SK-N-SH (cell line): ENCODE measurements around the gene NME5. TPM values are rescaled to one million over a fixed set of nuclear protein-coding genes. Genes with fewer than 3 reads are reported as not detected.

ENCODE experiments used
- CTCF ChIA-PET: fragments of 300-600, 350-600 bp; formaldehyde crosslinking; extraction: SDS; loops from one replicate; lab custom pipeline; 2021; lab: Yijun Ruan, JAX
- POLR2A ChIA-PET: fragments of 350-600 bp; sonication (Branson Sonifier 250); formaldehyde crosslinking; extraction: SDS; loops from one replicate; lab custom pipeline; 2020; ENCODE audit warnings: antibody characterized with exemption, inconsistent platforms; lab: Yijun Ruan, JAX
- DNase-seq: peaks from one replicate; pipeline ENCODE4 v3.0.0; 2012
- H2AFZ ChIP-seq: fragments of 200-600 bp; sonication (generic); 2 replicates; pipeline ENCODE4 v1.8.1; 2016; ENCODE audit warnings: antibody characterized with exemption, mild to moderate bottlenecking, low read depth
- H3F3A ChIP-seq: fragments of 200-600 bp; sonication (generic); replicated peaks from 2 replicates; pipeline ENCODE3; 2016; ENCODE audit warnings: antibody characterized with exemption, mild to moderate bottlenecking; ENCODE audit not compliant: insufficient read depth
- H3K27ac ChIP-seq, 2 experiments: fragments of 200-500 bp in 1 of 2; fragments of 200-600 bp in 1 of 2; sonication (Bioruptor generic) in 1 of 2; sonication (generic), shearing (Covaris generic) in 1 of 2; 2 replicates each; pipeline versions ENCODE4 v1.5.1 to v1.6.1; 2014 to 2016; ENCODE audit warnings: low read depth in 2 of 2, inconsistent platforms in 1 of 2, low read length in 1 of 2, mild to moderate bottlenecking in 1 of 2, mixed read lengths in 1 of 2
- H3K27me3 ChIP-seq: fragments of 200-600 bp; sonication (generic), shearing (Covaris generic); 2 replicates; pipeline ENCODE4 v1.6.1; 2016; ENCODE audit warnings: mixed run types; ENCODE audit not compliant: insufficient read depth
- H3K36me3 ChIP-seq, 2 experiments: fragments of 200-500 bp in 1 of 2; fragments of 200-600 bp in 1 of 2; sonication (Bioruptor generic) in 1 of 2; sonication (generic) in 1 of 2; replicated peaks in 1 of 2; 2 replicates each; pipeline versions ENCODE3 to v1.5.1; 2014 to 2016; ENCODE audit warnings: low read length in 1 of 2, mild to moderate bottlenecking in 1 of 2; ENCODE audit not compliant: insufficient read depth in 2 of 2, control insufficient read depth in 1 of 2
- H3K4me1 ChIP-seq, 2 experiments: fragments of 200-500 bp in 1 of 2; fragments of 200-600 bp in 1 of 2; sonication (Bioruptor generic) in 1 of 2; sonication (generic), shearing (Covaris generic) in 1 of 2; 2 replicates each; pipeline versions ENCODE4 v1.5.1 to v1.6.1; 2014 to 2016; ENCODE audit warnings: low read depth in 1 of 2, low read length in 1 of 2, mixed run types in 1 of 2; ENCODE audit not compliant: insufficient read depth in 2 of 2, control insufficient read depth in 1 of 2
- H3K4me2 ChIP-seq: fragments of 200-600 bp; sonication (generic), shearing (Covaris generic); 2 replicates; pipeline ENCODE4 v1.6.1; 2017; ENCODE audit warnings: mixed run types
- H3K4me3 ChIP-seq, 2 experiments: fragments of 200-500 bp in 1 of 2; fragments of 200-600 bp in 1 of 2; sonication (Bioruptor generic) in 1 of 2; sonication (generic), shearing (Covaris generic) in 1 of 2; 2 replicates each; pipeline versions ENCODE4 v1.5.1 to v1.8.1; 2014 to 2016; ENCODE audit warnings: low read depth in 2 of 2, inconsistent platforms in 1 of 2, low read length in 1 of 2, mild to moderate bottlenecking in 1 of 2, mixed read lengths in 1 of 2, moderate library complexity in 1 of 2
- H3K79me2 ChIP-seq: fragments of 200-600 bp; sonication (generic); 2 replicates; pipeline ENCODE4 v1.8.1; 2017; ENCODE audit warnings: mild to moderate bottlenecking; ENCODE audit not compliant: insufficient read depth
- H3K9ac ChIP-seq: fragments of 200-600 bp; sonication (generic); 2 replicates; pipeline ENCODE4 v1.6.1; 2017; ENCODE audit warnings: mixed run types
- H3K9me2 ChIP-seq: fragments of 200-600 bp; sonication (generic); 2 replicates; pipeline ENCODE4 v1.6.1; 2017; ENCODE audit warnings: mixed run types
- H3K9me3 ChIP-seq: fragments of 200-600 bp; sonication (generic); 2 replicates; pipeline ENCODE4 v1.6.1; 2017; ENCODE audit warnings: mixed run types, mild to moderate bottlenecking, moderate library complexity
- H4K20me1 ChIP-seq: fragments of 200-600 bp; sonication (generic); 2 replicates; pipeline ENCODE4 v1.6.1; 2017; ENCODE audit warnings: mild to moderate bottlenecking, mixed run types; ENCODE audit not compliant: insufficient read depth
- CHD2 ChIP-seq: fragments of 150-350 bp; IDR thresholded peaks from 2 replicates; pipeline ENCODE4 v1.6.1; 2018; ENCODE audit warnings: low read length; ENCODE audit not compliant: partially characterized antibody
- EZH2phosphoT487 ChIP-seq: fragments of 200-600 bp; sonication (generic); IDR thresholded peaks from 2 replicates; pipeline ENCODE4 v1.6.1; 2017; ENCODE audit warnings: low read depth, mixed run types, mild to moderate bottlenecking, antibody characterized with exemption, moderate library complexity, borderline replicate concordance
- FOSL2 ChIP-seq: IDR thresholded peaks from 2 replicates; pipeline ENCODE4 v1.4.0; 2012; ENCODE audit warnings: low read depth, mild to moderate bottlenecking, moderate library complexity, borderline replicate concordance
- FOXM1 ChIP-seq: IDR thresholded peaks from 2 replicates; pipeline ENCODE4 v1.4.0; 2012; ENCODE audit warnings: low read depth, mild to moderate bottlenecking
- GABPA ChIP-seq: IDR thresholded peaks from 2 replicates; pipeline ENCODE4 v1.4.0; 2012; ENCODE audit warnings: low read depth, mild to moderate bottlenecking
- GATA2 ChIP-seq: sonication (generic); formaldehyde crosslinking; IDR thresholded peaks from 2 replicates; pipeline ENCODE4 v1.5.0; 2020; ENCODE audit warnings: mild to moderate bottlenecking, missing genetic modification reagents
- MEF2A ChIP-seq: IDR thresholded peaks from 2 replicates; pipeline ENCODE4 v1.4.0; 2012; ENCODE audit warnings: low read depth, borderline replicate concordance
- NFIC ChIP-seq: IDR thresholded peaks from 2 replicates; pipeline ENCODE4 v1.4.0; 2012; ENCODE audit warnings: borderline replicate concordance
- NRF1 ChIP-seq: IDR thresholded peaks from 2 replicates; pipeline ENCODE4 v1.6.1; 2012; ENCODE audit warnings: low read depth, mild to moderate bottlenecking, low read length
- RAD21 ChIP-seq: IDR thresholded peaks from 2 replicates; pipeline ENCODE4 v1.6.1; 2012; ENCODE audit warnings: mild to moderate bottlenecking, low read length
- RCOR1 ChIP-seq: fragments of 150-350 bp; IDR thresholded peaks from 2 replicates; pipeline ENCODE4 v1.6.1; 2017; ENCODE audit warnings: antibody characterized with exemption, low read length
- RXRA ChIP-seq: IDR thresholded peaks from 2 replicates; pipeline ENCODE4 v1.4.0; 2012; ENCODE audit warnings: low read depth, mild to moderate bottlenecking, borderline replicate concordance
- SMC3 ChIP-seq: IDR thresholded peaks from 2 replicates; pipeline ENCODE4 v1.6.1; 2012; ENCODE audit warnings: low read depth, low read length, improper control_type of control experiment
- TCF12 ChIP-seq: IDR thresholded peaks from 2 replicates; pipeline ENCODE4 v1.4.0; 2012
- YY1 ChIP-seq: IDR thresholded peaks from 2 replicates; pipeline ENCODE4 v1.4.0; 2012; ENCODE audit warnings: low read depth, mild to moderate bottlenecking
- WGBS: methylation state at CpG from one replicate; pipeline ENCODE4 v1.1.6; 2017; ENCODE audit warnings: low lambda C conversion rate; 5-methylcytosine and 5-hydroxymethylcytosine counted together
- polyA plus RNA-seq, 3 experiments: library from polyadenylated mRNA; depleted of rRNA; stranded (reverse); fragments of >200 nt; gene quantifications; 2 replicates each; pipeline ENCODE4 v1.2.3, GENCODE V29; 2012
- TF ChIP-seq, protein P1 (sequence below): IDR thresholded peaks from 2 replicates; pipeline ENCODE4 v1.6.1; 2012; ENCODE audit warnings: mild to moderate bottlenecking, low read depth, low read length, moderate library complexity
- TF ChIP-seq, protein P2 (sequence below): IDR thresholded peaks from 2 replicates; pipeline ENCODE4 v1.4.0; 2012; ENCODE audit warnings: low read depth, borderline replicate concordance
- TF ChIP-seq, protein P3 (sequence below): IDR thresholded peaks from 2 replicates; pipeline ENCODE4 v1.4.0; 2012; ENCODE audit warnings: low read depth, borderline replicate concordance

NME5 gene
- polyA plus RNA-seq, 1 of the 3 experiments (the other 2 are of a cell fraction) = 3.7 TPM

DNA sequence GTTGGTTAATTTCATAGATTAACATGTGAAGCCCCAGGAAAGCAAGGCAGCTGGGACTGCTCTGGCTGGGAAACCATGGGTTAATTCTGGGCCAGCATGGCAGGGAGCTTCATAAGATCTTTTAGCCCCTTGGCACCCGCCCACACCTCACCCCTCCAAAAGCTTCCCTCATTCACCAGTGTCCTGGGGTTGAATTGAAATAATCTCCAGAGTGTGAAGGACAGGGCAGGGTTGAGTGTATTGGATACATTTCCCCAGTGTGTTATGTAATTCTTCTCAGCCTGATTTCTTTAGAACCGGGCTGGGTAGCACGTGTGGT lies 36.0 kb downstream of the NME5 start:
- ChIA-PET POLR2A (no interaction called here), CTCF (interaction anchor here (2.0 to 2.4 kb wide), 3 partner anchors 25 to 67 kb away, joined by 8 to 11 read pairs (median 10); no protein-coding TSS in a partner anchor)
- TF ChIP-seq NRF1 = no peak
- no peak for TF ChIP-seq SMC3
- TF ChIP-seq RXRA = no peak
- no peak for TF ChIP-seq FOXM1
- TF ChIP-seq GATA2 (CRISPR knock-in tag) = no peak
- TF ChIP-seq RCOR1 = no peak
- TF ChIP-seq TCF12 = no peak
- no peak for TF ChIP-seq RAD21
- no peak for TF ChIP-seq NFIC
- TF ChIP-seq, protein P1, sequence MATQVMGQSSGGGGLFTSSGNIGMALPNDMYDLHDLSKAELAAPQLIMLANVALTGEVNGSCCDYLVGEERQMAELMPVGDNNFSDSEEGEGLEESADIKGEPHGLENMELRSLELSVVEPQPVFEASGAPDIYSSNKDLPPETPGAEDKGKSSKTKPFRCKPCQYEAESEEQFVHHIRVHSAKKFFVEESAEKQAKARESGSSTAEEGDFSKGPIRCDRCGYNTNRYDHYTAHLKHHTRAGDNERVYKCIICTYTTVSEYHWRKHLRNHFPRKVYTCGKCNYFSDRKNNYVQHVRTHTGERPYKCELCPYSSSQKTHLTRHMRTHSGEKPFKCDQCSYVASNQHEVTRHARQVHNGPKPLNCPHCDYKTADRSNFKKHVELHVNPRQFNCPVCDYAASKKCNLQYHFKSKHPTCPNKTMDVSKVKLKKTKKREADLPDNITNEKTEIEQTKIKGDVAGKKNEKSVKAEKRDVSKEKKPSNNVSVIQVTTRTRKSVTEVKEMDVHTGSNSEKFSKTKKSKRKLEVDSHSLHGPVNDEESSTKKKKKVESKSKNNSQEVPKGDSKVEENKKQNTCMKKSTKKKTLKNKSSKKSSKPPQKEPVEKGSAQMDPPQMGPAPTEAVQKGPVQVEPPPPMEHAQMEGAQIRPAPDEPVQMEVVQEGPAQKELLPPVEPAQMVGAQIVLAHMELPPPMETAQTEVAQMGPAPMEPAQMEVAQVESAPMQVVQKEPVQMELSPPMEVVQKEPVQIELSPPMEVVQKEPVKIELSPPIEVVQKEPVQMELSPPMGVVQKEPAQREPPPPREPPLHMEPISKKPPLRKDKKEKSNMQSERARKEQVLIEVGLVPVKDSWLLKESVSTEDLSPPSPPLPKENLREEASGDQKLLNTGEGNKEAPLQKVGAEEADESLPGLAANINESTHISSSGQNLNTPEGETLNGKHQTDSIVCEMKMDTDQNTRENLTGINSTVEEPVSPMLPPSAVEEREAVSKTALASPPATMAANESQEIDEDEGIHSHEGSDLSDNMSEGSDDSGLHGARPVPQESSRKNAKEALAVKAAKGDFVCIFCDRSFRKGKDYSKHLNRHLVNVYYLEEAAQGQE = no peak
- TF ChIP-seq YY1 = no peak
- TF ChIP-seq, protein P2, sequence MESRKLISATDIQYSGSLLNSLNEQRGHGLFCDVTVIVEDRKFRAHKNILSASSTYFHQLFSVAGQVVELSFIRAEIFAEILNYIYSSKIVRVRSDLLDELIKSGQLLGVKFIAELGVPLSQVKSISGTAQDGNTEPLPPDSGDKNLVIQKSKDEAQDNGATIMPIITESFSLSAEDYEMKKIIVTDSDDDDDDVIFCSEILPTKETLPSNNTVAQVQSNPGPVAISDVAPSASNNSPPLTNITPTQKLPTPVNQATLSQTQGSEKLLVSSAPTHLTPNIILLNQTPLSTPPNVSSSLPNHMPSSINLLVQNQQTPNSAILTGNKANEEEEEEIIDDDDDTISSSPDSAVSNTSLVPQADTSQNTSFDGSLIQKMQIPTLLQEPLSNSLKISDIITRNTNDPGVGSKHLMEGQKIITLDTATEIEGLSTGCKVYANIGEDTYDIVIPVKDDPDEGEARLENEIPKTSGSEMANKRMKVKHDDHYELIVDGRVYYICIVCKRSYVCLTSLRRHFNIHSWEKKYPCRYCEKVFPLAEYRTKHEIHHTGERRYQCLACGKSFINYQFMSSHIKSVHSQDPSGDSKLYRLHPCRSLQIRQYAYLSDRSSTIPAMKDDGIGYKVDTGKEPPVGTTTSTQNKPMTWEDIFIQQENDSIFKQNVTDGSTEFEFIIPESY = no peak
- no peak for TF ChIP-seq MEF2A
- no peak for TF ChIP-seq FOSL2
- no peak for TF ChIP-seq CHD2
- TF ChIP-seq, protein P3, sequence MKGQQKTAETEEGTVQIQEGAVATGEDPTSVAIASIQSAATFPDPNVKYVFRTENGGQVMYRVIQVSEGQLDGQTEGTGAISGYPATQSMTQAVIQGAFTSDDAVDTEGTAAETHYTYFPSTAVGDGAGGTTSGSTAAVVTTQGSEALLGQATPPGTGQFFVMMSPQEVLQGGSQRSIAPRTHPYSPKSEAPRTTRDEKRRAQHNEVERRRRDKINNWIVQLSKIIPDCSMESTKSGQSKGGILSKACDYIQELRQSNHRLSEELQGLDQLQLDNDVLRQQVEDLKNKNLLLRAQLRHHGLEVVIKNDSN = no peak
- TF ChIP-seq EZH2phosphoT487 = no peak
- no peak for TF ChIP-seq GABPA
- H3K4me3 ChIP-seq = no peak overlapping the region
- H3K4me2 ChIP-seq = no peak overlapping the region
- no peak overlapping the region for H2AFZ ChIP-seq
- 40% methylated on average over 3 of the region's 3 CpGs for WGBS
- no peaks in the 10 kb centered on the region for H3K9me2 ChIP-seq
- DNase-seq = no peak
- H3K36me3 ChIP-seq = no peaks in the 10 kb centered on the region
- no peaks in the 10 kb centered on the region for H4K20me1 ChIP-seq
- H3K27ac ChIP-seq = no peak overlapping the region
- no peaks in the 10 kb centered on the region for H3K79me2 ChIP-seq
- H3F3A ChIP-seq = no peaks in the 10 kb centered on the region
- H3K4me1 ChIP-seq = no peaks in the 10 kb centered on the region
- H3K9me3 ChIP-seq = no peaks in the 10 kb centered on the region
- H3K27me3 ChIP-seq = peaks cover 9% of the 10 kb centered on the region; the same call in 1 of the 2 replicates
- no peak overlapping the region for H3K9ac ChIP-seq
